ENCODE data around the gene RBFOX2.
A peak's percentile ranks its signal among the peaks of the same experiment; 100 is the strongest.
"Not testable (repeated sequence)": the region's sequence is repeated elsewhere in the genome, so short reads cannot be mapped to it uniquely, and the experiment has no call there.

The RBFOX2 gene

GRCh38 chr22:35728639-35729308 lies 299.9 kb downstream of the RBFOX2 start:
- peak; percentile 92 for DNase-seq

GRCh38 chr22:35727436-35727835 lies 301.2 kb downstream of the RBFOX2 start:
- DNase-seq, result no peak

- no peak for DNase-seq
Observed at GRCh38 chr22:35726933-35727332, 301.7 kb downstream of the RBFOX2 start.

GRCh38 chr22:35726398-35726797 lies 302.2 kb downstream of the RBFOX2 start:
- DNase-seq, result no peak

GRCh38 chr22:35725521-35725920 lies 303.1 kb downstream of the RBFOX2 start:
- no peak for DNase-seq

GRCh38 chr22:35721960-35722359 lies 306.7 kb downstream of the RBFOX2 start:
- DNase-seq, result no peak

GRCh38 chr22:35719212-35719875 lies 309.3 kb downstream of the RBFOX2 start:
- DNase-seq, result no peak

- DNase-seq, result no peak
Observed at GRCh38 chr22:35717572-35717971, 311.1 kb downstream of the RBFOX2 start, which contains the start of gene APOL5. Gene APOL5 (plus strand): TSS chr22:35717872. CDS start chr22:35717872, 0 bp downstream.

GRCh38 chr22:35712672-35713071 lies 316.0 kb downstream of the RBFOX2 start:
- no peak for DNase-seq

- DNase-seq, result no peak
Observed at GRCh38 chr22:35711336-35711735, 317.3 kb downstream of the RBFOX2 start.

- no peak for DNase-seq
Observed at GRCh38 chr22:35708917-35709316, 319.7 kb downstream of the RBFOX2 start.

GRCh38 chr22:35708453-35708852 lies 320.2 kb downstream of the RBFOX2 start:
- no peak for DNase-seq

GRCh38 chr22:35705141-35705540 lies 323.5 kb downstream of the RBFOX2 start:
- no peak for DNase-seq

GRCh38 chr22:35703861-35704584 lies 324.6 kb downstream of the RBFOX2 start:
- no peak for DNase-seq

GRCh38 chr22:35699852-35700251 lies 328.8 kb downstream of the RBFOX2 start:
- DNase-seq, result not testable (repeated sequence)

GRCh38 chr22:35697142-35697541 lies 331.5 kb downstream of the RBFOX2 start:
- no peak for DNase-seq

- DNase-seq, result no peak
Observed at GRCh38 chr22:35695202-35695601, 333.4 kb downstream of the RBFOX2 start.

- DNase-seq, result no peak
Observed at GRCh38 chr22:35690001-35690400, 338.6 kb downstream of the RBFOX2 start.

GRCh38 chr22:35688913-35689675 lies 339.5 kb downstream of the RBFOX2 start:
- no peak for DNase-seq
